NCI-H774 (cell line): ENCODE data around the gene FEM1C.

Experiments used
- DNase-seq: peaks from one replicate; lab custom pipeline; 2025; lab: John Stamatoyannopoulos, UW

The FEM1C gene, protein sequence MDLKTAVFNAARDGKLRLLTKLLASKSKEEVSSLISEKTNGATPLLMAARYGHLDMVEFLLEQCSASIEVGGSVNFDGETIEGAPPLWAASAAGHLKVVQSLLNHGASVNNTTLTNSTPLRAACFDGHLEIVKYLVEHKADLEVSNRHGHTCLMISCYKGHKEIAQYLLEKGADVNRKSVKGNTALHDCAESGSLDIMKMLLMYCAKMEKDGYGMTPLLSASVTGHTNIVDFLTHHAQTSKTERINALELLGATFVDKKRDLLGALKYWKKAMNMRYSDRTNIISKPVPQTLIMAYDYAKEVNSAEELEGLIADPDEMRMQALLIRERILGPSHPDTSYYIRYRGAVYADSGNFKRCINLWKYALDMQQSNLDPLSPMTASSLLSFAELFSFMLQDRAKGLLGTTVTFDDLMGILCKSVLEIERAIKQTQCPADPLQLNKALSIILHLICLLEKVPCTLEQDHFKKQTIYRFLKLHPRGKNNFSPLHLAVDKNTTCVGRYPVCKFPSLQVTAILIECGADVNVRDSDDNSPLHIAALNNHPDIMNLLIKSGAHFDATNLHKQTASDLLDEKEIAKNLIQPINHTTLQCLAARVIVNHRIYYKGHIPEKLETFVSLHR

DNA sequence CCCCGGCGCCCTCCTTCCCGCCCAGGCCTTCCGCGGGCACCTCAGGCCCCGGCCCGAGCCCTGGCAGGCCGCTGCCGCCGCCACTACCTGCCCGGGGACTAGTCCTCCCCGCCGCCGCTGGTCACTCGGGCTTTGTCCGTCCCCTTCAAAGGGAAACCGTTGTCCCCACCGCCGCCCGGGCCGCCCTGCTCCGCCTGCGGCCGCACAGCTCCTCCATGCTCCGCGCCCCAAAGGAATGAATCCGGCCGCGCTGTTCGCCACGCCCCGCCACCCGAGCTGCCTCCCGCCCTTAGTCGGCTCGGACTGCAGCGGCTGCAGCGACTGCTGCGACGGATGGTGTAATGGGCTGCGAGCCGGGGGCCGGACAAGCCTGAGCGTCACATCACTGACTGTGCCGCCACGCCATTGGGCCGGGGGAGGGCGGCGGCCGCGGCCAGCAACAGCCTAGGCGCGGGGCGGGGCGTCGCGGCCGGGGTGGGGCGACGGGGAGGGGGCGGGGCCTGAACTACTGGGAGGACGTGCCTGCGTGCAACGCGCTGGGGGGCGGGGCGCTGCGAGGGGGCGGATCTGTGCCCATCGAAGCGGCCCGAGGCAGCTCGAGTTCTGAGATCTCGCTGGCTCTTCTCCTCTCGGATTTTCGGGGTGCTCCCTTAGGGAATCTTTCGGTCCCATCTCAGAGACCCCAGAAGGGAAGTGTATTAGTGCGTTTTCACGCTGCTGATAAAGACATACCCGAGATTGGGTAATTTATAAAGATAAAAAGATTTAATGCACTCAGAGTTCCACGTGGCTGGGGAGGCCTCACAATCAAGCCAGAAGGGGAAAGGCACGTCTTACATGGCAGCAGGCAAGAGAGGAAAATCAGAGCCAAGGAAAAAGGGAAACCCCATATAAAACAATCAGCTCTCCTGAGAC lies at the start of gene FEM1C:
Gene FEM1C (minus strand): TSS at position 340 of the 915 bp plus-strand sequence. CDS start 1,282 bp downstream, outside the sequence.
- DNase-seq = peak; percentile 93

DNA sequence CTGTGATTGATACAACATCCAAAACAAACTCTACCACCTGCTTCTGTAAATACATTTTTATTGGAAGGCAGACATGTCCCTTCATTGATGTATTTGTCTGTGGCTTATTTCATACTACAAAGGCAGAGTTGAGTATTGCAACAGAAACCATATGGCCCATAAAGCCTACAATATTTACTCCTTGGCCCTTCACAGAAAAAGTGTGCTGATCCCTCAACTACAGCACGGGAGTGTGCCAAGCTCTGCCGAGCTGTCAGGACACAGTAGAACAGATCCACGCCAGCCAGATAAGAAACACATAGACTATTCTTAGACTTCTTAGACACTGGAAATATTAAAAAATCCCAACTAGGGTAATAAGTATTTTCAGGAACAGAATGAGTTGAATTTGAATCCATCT lies 44.5 kb upstream of the FEM1C start:
- DNase-seq = no peak

DNA sequence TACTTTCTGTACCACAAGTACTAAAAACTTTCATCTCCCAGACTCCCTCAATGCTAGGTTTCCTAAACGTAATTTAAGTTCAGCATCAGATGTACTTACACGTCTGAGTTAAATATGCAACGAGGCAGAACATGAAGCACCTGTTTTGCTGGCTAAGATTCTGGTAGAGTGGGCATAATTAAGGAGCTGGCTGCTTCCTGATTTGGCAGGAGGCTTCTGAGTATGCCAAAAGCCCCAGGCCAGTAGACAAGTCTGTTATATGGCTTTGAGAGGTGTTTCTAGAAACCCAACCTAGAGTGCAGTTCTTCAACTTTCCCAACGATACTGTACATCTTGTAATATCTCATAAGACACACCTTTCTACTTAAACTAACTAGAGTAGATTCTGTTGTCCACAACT lies 44.1 kb upstream of the FEM1C start:
- no peak for DNase-seq

DNA sequence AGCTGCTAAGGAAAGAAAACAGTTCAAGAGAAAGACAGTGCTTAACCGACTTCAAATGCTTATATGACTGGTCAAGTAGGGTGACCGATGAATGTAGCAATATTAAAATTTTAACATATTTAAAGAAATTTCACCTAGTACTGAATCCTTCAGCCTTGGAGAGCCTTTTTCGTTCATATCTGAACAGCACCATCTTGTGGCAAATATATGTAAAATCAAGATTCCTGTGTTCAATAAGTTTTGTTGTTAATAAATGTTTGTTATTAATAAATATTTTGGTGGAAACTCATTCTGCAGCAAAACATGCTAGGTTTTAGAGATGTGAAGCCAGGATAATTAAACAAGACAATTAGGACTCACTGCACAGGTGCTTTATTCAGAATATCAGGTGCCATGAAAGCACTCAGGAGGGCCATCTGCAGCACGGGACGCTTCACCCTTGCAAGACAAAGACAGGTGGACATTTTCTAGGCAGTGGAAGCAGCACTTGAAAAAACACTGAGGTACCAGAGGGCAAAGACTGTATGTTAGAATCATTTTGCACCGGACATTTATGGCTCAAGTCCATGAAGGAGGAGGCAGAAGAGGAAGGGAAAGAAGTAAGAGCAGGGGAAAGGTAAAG lies 42.1 kb upstream of the FEM1C start:
- DNase-seq = peak; percentile 10

DNA sequence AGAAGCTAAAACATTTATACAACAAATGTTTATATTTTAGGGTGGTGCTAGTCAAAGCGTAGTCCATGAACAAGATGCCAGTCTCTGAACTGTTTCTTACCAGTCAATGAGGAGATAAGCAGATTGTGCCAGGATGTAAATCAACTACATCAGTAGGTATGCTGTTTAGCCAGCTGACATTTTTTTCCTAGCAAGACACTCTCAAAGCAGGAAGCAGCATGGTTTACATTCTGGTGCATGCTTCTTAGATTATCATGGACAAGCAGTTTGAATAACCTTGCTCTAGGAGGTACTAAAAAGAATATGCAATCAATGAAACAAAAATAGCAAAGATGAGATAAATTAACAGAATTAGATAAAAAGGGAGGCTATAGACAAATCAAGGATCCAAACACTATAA lies 40.7 kb upstream of the FEM1C start:
- no peak for DNase-seq

DNA sequence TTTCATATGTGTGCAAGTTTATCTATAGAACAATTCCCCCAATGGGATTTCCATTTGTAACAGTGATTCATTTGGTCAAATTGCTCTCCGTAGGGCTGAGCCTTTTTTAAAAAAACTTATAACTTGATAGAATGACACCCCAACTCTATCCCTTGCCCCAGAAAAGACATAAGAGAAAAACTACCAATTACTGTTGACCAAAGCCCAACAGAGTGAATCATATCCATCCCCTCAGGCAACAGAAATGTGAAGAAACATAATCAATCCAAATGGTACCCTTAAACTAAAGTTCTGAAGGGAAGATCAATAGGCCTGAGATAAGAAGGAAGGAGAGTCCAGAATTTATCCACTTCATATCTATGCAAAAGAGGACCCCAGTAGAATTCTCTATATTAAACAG lies 39.9 kb upstream of the FEM1C start:
- no peak for DNase-seq

DNA sequence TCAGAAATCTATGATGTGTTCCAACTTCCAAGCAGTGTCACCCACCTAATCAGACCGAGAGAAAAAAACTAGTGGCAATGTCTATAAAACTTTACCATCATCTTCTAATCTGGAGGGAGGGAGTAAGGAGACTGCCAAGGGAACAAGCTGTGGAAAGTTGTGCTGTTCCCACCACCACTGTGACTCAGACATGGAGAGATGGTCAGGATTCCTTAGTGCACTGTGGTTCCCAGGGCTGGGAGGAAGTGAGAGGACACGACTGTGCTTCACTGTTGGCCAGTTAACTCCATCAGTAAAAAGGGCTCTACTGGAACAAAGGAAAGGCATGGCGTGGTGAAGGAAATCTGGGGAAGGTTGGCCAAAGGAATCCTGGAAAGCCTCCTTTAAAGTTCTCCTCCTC lies 38.9 kb upstream of the FEM1C start:
- no peak for DNase-seq

DNA sequence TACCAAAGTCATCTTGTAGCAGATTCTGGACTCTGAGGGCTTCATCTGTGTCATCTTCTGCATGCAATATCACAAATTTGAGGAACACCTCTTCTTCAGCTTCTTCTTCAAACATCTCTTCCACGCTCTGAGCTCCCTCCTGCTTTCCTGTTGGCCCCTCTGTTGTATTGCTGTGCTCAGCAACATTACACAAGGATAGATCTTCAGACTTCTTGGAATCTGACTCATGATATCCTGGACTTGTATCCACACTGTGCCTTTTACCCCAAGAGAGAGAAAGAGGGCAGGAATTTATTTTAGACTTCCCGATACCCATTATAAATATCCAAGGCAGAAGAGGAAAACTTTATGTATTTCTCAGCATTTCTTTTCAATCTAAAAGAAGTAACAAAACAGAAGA lies 36.4 kb upstream of the FEM1C start:
- DNase-seq = no peak

DNA sequence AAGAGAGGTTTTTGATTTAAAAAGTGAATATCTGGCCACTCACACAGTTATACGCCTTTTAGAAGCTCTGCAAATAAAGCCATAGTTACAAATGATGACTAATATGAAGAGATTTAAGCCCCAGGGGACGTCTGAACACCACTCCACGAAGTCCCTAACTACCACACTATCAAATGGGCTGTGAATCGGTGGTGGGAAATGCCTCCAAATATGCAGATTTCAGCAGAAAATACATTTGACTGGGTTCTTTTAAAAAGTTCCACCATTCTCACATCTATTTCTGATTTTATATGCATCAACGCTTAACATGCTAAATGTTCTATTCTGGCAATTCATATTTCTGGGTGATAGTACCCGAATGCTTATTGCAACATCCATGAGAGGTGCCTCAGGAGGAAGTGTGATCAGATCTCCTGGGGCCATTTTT lies 35.2 kb upstream of the FEM1C start:
- no peak for DNase-seq

DNA sequence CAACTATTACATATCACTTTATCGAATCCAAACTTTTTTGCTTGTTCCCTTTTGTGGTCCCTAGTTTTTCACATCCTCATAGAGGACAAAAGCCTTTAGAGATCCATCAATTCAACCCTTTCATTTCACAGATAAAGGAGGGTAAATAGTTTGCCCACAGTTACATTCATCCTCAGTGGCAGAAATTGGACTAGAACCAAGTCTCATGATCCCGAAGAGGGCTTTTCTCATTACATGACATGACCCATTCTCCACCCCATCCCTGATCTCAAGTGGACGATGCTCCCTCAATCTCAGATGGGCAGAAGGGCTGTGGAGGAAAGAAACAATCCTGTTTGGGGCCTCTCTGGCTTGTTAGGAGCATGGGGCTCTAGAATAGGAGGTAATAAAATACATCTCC lies 34.6 kb upstream of the FEM1C start:
- DNase-seq = no peak

DNA sequence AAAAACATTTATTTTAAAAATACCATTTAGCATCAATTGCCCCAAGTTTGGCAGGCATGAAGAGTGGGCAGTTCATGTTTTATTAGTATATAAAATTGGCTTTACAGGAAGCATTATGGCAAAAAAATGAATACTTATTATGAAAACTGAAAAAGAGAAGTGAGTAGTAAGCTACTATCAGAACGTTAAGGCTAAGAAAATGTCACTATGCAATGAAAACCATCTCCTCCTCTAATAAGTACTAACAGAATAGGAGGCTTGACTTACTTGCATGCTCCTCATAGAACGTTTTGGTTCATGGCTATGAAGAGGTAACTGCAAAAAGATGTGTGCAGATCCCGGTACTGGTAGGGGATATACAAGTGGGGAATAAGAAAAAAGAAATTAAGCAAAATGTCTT lies 34.1 kb upstream of the FEM1C start:
- DNase-seq = no peak

DNA sequence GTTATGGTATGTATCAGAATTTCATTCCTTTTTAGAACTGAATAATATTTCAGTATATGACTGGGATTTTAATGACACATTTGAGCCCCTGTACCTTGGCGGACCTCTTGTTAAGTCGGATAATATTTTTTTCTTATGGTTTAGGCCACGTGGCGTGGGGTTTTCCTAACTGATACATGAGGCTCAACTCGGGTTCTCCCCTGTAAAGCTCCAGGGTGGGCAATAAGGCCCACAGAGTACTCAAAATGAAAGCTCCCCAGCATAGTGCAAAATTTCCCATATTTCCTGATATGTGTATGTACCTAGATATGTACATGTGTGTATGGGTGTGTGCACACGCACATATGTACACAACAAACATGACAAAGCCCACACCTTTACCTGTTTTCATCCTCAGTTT lies 33.2 kb upstream of the FEM1C start:
- no peak for DNase-seq

DNA sequence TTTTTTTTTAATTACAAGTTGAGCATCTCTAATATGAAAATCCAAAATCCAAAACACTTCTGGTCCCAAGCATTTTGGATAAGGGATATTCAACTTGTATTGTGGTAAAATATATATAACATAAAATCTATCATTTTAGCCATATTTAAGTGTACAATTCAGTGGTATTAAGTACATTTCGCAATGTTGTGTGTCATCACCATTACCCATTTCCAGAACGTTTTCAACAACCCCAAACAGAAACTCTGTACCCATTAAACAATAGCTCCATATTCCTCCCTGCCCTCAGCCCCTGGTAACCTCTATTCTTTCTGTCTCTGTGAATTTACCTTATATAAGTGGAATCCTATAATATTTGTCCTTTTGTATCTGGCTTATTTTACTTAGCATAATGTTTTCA lies 32.8 kb upstream of the FEM1C start:
- DNase-seq = no peak

DNA sequence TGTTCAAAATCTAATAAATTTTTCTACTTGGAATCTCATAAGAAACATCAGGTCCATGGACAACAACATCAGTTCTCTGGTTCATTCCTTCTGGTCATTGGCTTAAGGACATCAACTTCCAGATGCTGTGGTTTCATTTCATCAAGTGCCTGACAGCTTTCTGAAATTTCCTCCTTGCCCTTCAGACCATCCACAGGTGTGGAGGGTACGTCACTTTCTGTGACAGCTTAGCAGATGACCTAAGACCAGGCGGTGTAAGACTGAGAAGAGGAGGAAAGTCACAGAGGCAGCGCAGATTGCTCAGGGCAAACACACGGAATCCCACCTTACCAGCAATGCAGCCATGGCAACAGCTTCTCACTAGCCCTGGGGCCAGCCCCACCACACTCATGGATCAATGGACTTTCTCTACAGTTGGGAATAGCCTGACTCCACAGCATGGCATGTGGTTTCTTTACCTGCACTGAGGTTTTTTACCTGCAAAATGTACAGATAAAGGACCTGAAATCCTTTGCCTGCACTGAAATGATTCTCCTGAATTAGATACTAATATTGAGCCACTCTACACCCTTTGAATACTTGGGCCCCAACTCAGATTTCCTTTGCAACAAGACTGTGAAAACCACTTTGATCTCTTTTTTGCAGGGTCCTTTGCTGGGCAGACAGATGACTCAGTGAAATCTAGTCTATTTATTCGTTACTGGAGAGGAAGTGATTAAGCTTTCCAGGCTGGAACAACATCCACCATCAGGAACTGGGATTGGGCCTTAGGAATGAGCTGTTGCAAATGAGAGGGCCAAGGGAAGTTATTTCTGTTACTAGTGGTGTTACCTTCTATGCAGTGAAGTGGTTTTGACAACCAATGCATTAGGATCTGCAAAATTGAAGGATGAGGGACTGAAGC lies 30.8 kb upstream of the FEM1C start:
- DNase-seq = no peak

DNA sequence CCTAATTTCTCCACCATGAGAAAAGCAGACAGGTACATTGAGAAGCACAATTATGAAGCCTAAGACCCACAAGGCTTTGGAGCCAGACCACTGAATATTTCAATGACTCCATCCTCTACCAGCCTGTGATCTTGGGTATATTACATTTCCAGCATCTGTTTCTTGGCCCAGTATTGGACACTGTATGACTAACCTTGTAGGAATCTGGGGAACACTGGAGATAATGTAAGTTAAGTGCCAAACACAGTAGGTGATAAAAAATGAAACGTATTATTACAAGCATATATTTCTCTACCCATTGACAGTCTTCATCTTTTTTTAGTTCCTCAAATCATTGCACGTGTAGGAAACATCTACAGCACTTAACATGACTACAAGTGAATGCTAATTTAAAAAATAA lies 28.6 kb upstream of the FEM1C start:
- no peak for DNase-seq

DNA sequence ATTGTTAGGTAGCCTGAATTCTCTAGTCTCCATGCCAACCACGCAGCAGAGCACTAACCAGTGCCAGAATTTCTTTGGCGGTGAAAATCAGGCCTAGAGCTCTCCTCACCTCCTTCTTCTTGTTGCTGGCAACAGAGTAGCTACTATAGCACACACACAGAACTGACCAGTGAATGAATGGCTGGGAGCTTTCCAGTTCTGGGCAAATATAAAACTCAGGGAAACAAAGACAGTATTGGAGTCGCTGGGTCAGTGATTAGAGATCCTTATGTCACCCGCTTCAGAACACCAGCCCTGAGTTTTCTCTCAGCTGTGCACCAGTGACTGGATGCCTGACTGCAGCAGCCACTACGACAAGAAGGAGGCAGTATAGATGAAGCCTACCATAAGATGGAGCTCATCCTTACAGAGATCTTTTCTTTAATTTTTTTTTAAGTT lies 26.9 kb upstream of the FEM1C start:
- DNase-seq = peak; percentile 33

DNA sequence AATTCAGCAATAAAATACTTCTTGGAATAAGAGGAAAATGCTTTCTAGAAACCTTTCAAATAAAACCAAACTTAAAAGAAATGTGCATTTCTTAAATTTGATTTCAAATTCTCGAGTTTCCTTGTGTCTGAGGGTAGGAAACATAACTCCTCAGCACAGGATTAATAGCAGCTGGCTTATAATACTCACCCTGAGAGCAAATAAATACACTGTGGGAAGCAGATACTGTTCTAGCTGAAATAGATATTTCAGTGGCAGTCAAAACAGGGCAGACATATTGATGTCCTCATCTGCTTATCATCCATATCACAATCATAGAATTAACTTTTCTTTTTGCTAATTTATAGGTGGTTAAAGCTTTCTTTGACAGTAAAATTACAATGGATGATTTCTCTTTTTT lies 24.1 kb upstream of the FEM1C start:
- no peak for DNase-seq

DNA sequence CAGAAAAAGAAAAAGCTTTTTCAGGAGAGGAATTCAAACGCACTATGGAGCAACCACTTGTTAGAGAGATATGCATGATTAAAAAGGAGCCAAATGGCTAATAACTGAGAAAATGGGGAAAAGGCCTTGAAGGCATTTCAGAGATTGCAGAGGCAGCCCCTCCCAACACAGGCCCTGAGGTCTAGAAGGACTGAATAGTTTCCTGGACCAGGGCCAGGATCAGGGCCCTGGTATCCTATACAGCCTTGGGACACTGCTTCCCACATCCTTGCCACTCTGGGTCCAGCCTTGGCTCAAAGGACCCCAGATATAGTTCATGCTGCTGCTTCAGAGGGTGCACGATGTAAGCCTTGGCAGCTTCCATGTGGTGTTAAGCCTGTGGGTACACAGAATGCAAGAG lies 20.7 kb upstream of the FEM1C start:
- no peak for DNase-seq

DNA sequence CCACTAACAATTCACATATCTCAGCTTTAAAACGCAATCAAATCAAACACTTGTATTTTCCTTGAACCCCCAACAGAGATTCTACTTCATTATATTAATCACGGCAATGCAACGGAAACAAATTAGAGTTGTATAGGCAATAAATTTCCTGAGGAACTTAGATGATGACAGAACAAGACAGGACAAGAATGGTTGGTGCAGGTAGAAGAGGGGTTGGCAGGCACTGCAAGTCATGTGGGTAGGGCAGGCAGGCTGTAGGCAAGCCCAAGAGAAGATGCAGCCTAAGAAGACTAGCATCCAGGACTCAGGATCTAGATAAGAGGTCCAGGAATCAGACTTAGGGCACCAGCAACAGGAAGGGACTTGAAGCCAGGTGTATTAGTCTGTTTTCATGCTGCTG lies 16.6 kb upstream of the FEM1C start:
- DNase-seq = no peak

DNA sequence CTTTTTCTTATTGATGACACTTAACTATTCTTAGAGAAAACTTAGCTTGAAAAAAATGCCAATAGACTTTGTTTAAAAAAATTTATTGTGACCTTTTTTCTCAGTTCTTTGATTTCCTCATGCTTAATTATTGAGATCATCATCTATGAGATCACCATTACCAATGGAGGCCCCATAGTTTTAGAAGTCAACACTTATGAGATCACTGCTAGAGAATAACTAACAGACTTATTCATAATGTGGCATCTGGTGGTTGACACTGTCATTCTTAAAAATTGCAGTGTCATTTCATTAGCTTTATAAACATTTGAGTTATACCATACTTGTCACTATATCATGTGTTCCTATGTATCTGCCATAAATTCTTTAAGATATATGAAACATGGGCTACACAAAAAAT lies 14.9 kb upstream of the FEM1C start:
- DNase-seq = no peak

DNA sequence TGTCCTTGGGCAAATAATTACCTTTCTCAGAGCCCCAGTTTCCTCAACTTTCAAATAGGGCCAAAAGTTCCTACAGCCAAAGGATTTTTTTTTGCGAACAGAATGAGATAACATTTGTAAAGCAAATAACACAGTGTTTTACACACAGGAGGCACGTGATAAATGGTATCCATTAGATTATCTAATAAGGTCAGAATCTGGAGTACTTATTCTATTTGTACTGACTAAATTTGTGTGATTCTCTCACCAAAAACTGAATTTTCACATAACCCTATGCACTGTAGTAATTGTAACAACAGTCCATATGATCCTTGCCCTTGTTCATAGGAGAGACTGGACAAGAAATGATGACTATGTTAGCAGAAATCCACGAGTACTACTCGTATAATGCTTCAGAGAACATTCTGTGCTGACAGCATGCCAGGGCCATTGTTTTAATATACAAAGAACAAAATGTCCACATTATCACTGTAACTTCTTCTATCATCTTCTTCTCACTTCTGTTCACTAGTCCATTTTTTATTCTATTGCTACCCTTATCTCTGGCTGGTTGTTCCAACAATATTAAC lies 13.9 kb upstream of the FEM1C start:
- no peak for DNase-seq
